Right lobe of liver (tissue), 6 donors: ENCODE data around the gene KMT2C. TPM values are rescaled to one million over a fixed set of nuclear protein-coding genes. Genes with fewer than 3 reads are reported as not detected.
A peak's percentile ranks its signal among the peaks of the same experiment; 100 is the strongest.

Source experiments
- ATAC-seq, 4 donors: fragments of 200-7000 bp; cut with Tn5 transposase; one replicate each; pipeline ENCODE4 v1.9.1; 2020; ENCODE audit warnings: mild to moderate bottlenecking in 4 of 4, moderate library complexity in 4 of 4
- DNase-seq, 3 donors: peaks; one replicate each; pipeline ENCODE4 v3.0.0-alpha.2; 2020
- H3K27ac ChIP-seq, 3 donors: fragments of 200-600 bp; one replicate each; pipeline ENCODE4 v1.8.0; 2022
- H3K27me3 ChIP-seq, 2 donors: fragments of 200-600 bp; one replicate each; pipeline ENCODE4 v1.8.0; 2022
- H3K36me3 ChIP-seq, 4 donors: fragments of 200-600 bp; sonication (generic) in 1 of 4; one replicate each; pipeline versions ENCODE4 v1.5.1 to v1.8.0; 2017 to 2022; ENCODE audit warnings: control low read depth in 1 of 4
- H3K4me1 ChIP-seq, 4 donors: fragments of 200-600 bp; sonication (generic) in 1 of 4; one replicate each; pipeline versions ENCODE4 v1.5.1 to v1.8.0; 2017 to 2022; ENCODE audit warnings: control low read depth in 1 of 4
- H3K4me3 ChIP-seq, 3 donors: fragments of 200-600 bp; one replicate each; pipeline ENCODE4 v1.8.0; 2022
- H3K9me3 ChIP-seq, 4 donors: fragments of 200-600 bp; sonication (generic) in 1 of 4; one replicate each; pipeline versions ENCODE4 v1.5.1 to v1.8.0; 2017 to 2022; ENCODE audit warnings: control low read depth in 1 of 4
- POLR2A ChIP-seq: fragments of 450-650 bp; IDR thresholded peaks from one replicate; pipeline ENCODE4 v1.6.1; 2017; ENCODE audit warnings: antibody characterized with exemption, mild to moderate bottlenecking
- WGBS: methylation state at CpG from one replicate; pipeline ENCODE4 v1.1.6; 2018; ENCODE audit warnings: low coverage, low lambda C conversion rate; ENCODE audit not compliant: insufficient coverage; ENCODE audit errors: missing lambda C conversion rate; 5-methylcytosine and 5-hydroxymethylcytosine counted together
- intact Hi-C, 2 donors: fragments of 100-400 bp; cut with DNase I; formaldehyde crosslinking; loops; one replicate each; pipeline versions ENCODE4 v1.11.2 to v1.14.1; 2022
- total RNA-seq, 6 experiments: library from RNA; depleted of rRNA in 2 of 6; stranded (reverse); fragments of >200 nt in 2 of 6; fragmentation: NEBNext Ultra II Directional in 3 of 6; extraction: Animal tissue kit (Norgen Biotek cat#: 25700) in 3 of 6; gene quantifications; one replicate each; pipeline versions ENCODE4 v1.1.0 to v1.2.4, GENCODE V29; 2016 to 2023
- TF ChIP-seq, protein P1 (sequence below), 4 donors: fragments of 200-600 bp in 3 of 4; fragments of 450-650 bp in 1 of 4; IDR thresholded peaks; one replicate each; pipeline versions ENCODE4 v1.5.1 to v1.8.0; 2016 to 2022; ENCODE audit warnings: antibody characterized with exemption in 4 of 4, mild to moderate bottlenecking in 2 of 4
- donor health status: DM: no; HTN: yes; CAD: no.
- donor health status: DM: no; HTN: no; CAD: no.
- donor health status: DM: no; HTN: no; CAD: no.
- donor health status: DM: no; HTN: yes; CAD: no.
- donor health status: DM: no; HTN: yes; CAD: no.

The KMT2C gene
- total RNA-seq, 6 experiments from 2014 or later, result 20.6 to 32.0 (median 29.9) TPM

DNA sequence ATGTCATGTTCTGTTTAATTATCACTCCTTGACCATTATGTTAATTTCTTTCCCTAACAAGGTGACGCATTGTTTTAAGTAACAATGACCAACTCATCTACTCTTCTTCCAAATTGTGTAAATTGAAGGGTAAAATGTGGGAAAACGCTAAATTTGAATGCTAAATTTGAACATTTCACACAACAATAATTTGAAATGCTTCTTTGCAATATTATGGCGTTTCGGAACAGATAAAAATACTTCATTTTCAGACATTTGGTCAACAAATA is 29.2 kb upstream of the KMT2C start:
- Histone ChIP-seq H3K27me3 (no peaks in the 10 kb centered on the region), H3K36me3 (no peaks in the 10 kb centered on the region), H3K4me1 (peaks cover 0 to 9% (median 3%) of the 10 kb centered on the region in 4 donors), H3K4me3 (peak overlapping the region; percentile 89 to 98 (median 94)), H3K9me3 (no peaks in the 10 kb centered on the region), H3K27ac (peak overlapping the region in 2 of 3 donors; percentile 99 to 100)
- intact Hi-C loops, result no loop called here
- DNase-seq (no peak), ATAC-seq (no peak)
- no peak for TF ChIP-seq POLR2A
- TF ChIP-seq, protein P1, sequence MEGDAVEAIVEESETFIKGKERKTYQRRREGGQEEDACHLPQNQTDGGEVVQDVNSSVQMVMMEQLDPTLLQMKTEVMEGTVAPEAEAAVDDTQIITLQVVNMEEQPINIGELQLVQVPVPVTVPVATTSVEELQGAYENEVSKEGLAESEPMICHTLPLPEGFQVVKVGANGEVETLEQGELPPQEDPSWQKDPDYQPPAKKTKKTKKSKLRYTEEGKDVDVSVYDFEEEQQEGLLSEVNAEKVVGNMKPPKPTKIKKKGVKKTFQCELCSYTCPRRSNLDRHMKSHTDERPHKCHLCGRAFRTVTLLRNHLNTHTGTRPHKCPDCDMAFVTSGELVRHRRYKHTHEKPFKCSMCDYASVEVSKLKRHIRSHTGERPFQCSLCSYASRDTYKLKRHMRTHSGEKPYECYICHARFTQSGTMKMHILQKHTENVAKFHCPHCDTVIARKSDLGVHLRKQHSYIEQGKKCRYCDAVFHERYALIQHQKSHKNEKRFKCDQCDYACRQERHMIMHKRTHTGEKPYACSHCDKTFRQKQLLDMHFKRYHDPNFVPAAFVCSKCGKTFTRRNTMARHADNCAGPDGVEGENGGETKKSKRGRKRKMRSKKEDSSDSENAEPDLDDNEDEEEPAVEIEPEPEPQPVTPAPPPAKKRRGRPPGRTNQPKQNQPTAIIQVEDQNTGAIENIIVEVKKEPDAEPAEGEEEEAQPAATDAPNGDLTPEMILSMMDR (IDR thresholded peaks at IDR 0.05), result no peak
- WGBS, result 12% methylated on average over 4 of the region's 4 CpGs

DNA sequence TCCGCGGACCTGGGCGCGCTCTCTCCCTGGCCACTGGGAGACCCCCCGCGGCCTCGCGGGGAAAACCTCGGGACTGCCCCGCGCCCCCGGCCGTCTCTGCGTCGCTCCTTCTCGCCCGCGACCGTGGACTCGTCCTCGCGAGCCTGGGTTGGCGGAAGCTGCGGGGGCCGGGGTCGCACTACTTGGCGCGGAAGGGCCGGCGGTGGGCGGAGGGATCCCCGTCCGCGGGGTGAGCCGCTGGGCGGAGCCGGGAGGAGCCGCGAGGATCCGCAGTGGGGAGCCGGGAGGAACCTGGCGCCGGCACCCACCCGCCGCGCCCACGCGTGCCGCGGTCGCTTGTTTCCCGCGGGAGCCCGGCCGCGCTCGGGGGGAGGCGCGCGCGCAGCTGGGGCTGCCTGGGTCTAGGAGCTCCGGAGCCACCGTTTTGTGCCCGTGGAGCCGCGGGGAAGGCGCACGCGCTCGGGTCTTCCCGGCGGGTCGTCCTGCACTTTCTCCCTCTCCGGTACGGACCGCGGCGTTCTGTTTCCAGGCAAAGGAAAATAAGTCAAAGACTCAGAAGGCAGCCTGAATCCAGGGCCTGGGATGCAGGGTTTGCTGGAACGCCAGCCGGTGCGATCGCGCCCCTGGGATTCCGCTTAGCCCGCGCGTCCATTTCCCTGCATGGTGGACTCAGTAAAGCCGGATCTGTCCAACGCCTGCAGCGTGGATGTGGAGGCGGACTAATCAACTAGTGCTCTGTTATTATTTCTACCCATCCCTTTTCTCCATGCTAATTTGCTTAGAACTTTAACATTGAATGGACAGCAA is 28.7 kb upstream of the KMT2C start:
- no peaks in the 10 kb centered on the region for H3K36me3 ChIP-seq
- whole genome bisulfite sequencing, result 0% methylated on average over 15 of the region's 91 CpGs

GRCh38 chr7:152463709-152464311 is 28.0 kb upstream of the KMT2C start:
- ATAC-seq (peak; percentile 93 to 96 (median 94)), DNase-seq (peak; percentile 100)
- intact Hi-C loops, result no loop called here
- Histone ChIP-seq H3K36me3 (no peaks in the 10 kb centered on the region), H3K9me3 (no peaks in the 10 kb centered on the region), H3K4me1 (peaks cover 0 to 9% (median 3%) of the 10 kb centered on the region in 4 donors), H3K27me3 (no peaks in the 10 kb centered on the region), H3K27ac (peak overlapping the region; percentile 98 to 100 (median 99)), H3K4me3 (peak overlapping the region; percentile 89 to 98 (median 94))
- peak; percentile 98 for TF ChIP-seq POLR2A
- TF ChIP-seq, protein P1 (IDR thresholded peaks at IDR 0.05), result no peak
- under 1% methylated on average over 25 of the region's 71 CpGs for WGBS

More for the DNA sequence above, 28.7 kb upstream of the KMT2C start:
- DNase-seq (peak; percentile 81), ATAC-seq (peak; percentile 50 to 61 (median 56))
- intact Hi-C loops, result no loop called here
- Histone ChIP-seq H3K4me3 (peak overlapping the region; percentile 89 to 98 (median 94)), H3K4me1 (peaks cover 0 to 9% (median 3%) of the 10 kb centered on the region in 4 donors), H3K27ac (peak overlapping the region; percentile 98 to 100 (median 99)), H3K9me3 (no peaks in the 10 kb centered on the region), H3K27me3 (no peaks in the 10 kb centered on the region)
- TF ChIP-seq, protein P1 (IDR thresholded peaks at IDR 0.05), result no peak
- peak; percentile 87 for TF ChIP-seq POLR2A

DNA sequence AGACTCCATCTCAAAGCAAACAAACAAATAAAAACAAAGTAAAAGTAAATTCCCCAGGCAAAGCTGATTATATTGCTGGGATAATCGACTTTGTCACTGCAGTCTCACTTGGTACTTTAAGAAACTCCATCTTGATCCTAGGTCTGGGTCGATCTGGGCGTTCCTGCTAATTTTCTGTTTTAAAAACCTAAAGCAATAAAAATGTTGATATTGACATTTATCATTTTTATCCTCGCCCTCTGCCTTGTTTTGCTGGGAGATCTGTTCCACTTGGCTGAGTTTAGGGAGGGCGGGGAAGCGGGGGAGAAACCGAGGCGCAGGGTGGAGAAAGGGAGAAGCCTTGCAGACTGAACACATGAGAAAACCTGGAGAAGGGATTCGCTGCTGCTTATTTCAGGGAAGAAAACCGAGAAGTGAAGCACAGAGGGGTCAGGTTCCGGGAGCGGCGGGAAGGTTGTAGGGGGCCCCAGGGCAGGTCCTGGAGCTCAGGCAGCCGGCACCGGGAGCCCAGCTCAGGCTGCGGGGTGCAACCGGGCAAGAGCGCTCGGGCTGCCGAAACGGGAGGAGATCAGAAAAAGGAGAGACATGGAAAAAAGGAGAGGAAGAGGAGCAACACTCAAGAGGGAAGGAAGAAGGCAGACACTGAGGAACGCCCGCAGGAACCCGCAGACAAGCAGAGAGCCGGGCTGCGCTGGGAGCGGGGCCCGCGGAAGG is 27.3 kb upstream of the KMT2C start:
- intact Hi-C loops, result no loop called here
- TF ChIP-seq, protein P1 (IDR thresholded peaks at IDR 0.05), result no peak
- TF ChIP-seq POLR2A, result peak; percentile 64
- DNase-seq (no peak), ATAC-seq (peak; percentile 0 to 8 (median 2))
- Histone ChIP-seq H3K36me3 (no peaks in the 10 kb centered on the region), H3K27me3 (no peaks in the 10 kb centered on the region), H3K4me1 (peaks cover 0 to 9% (median 3%) of the 10 kb centered on the region in 4 donors), H3K4me3 (peak overlapping the region; percentile 74 to 80 (median 75)), H3K9me3 (no peaks in the 10 kb centered on the region), H3K27ac (peak overlapping the region; percentile 65 to 84 (median 83))
- WGBS, result 2% methylated on average over 29 of the region's 29 CpGs
